ENCODE data around the gene CDKAL1.

GRCh38 chr6:21187485-21187884 is 653.2 kb downstream of the CDKAL1 start:
- TF ChIP-seq CTCF (IDR thresholded peaks at IDR 0.05) (no peak), EZH2phosphoT487 (IDR thresholded peaks at IDR 0.05) (no peak)

Measured in neural progenitor cell (in vitro differentiated cells).